Measurements from ENCODE around the gene SERPINA9.

DNA sequence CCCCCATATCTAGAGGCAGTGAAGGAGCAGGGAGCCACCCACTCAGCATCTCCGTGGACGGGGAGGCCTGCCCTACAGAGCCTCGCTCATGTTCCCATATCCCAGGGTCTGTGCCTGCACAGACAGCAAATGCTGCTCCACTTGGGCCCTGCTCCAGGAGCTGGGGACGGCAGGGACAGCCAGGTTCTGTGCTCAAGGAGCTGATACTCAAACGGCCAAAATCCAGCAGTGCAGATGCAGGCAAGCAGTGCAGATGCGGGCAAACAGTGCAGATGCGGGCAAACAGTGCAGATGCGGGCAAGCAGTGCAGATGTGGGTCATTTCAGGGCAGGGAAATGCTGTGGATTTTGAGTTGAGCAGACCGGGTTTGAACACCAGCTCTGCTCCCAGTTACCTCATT is 39.4 kb upstream of the SERPINA9 start:
- TF ChIP-seq ISL1 (CRISPR knock-in tag; IDR thresholded peaks at IDR 0.05): no peak
- TF ChIP-seq ZFP3 (CRISPR knock-in tag; IDR thresholded peaks at IDR 0.05): no peak
- TF ChIP-seq PATZ1 (CRISPR knock-in tag; IDR thresholded peaks at IDR 0.05; ENCODE audit: borderline replicate concordance): no peak
- no peak for TF ChIP-seq CSDC2 (CRISPR knock-in tag; IDR thresholded peaks at IDR 0.05)
- TF ChIP-seq POU6F1 (CRISPR knock-in tag; IDR thresholded peaks at IDR 0.05; ENCODE audit: borderline replicate concordance, low read depth): no peak
- no peak for TF ChIP-seq ZFP30 (CRISPR knock-in tag; IDR thresholded peaks at IDR 0.05)
